Transverse colon (tissue), 4 donors: ENCODE measurements around the gene PANX3. TPM values are rescaled to one million over a fixed set of nuclear protein-coding genes. Genes with fewer than 3 reads are reported as not detected.

Experiments used
- DNase-seq: peaks from one replicate; pipeline ENCODE4 v3.0.0-alpha.2; 2019
- H3K27ac ChIP-seq, 4 donors: fragments of 200-600 bp; sonication (generic); 2 replicates each; pipeline ENCODE4 v1.5.1; 2016 to 2018; ENCODE audit warnings: inconsistent platforms in 4 of 4
- H3K27me3 ChIP-seq: fragments of 200-600 bp; sonication (generic); 2 replicates; pipeline ENCODE4 v1.5.1; 2017; ENCODE audit warnings: inconsistent platforms
- H3K36me3 ChIP-seq, 4 donors: fragments of 200-600 bp; sonication (generic); 2 replicates each; pipeline ENCODE4 v1.5.1; 2017 to 2019; ENCODE audit warnings: inconsistent platforms in 4 of 4
- H3K4me1 ChIP-seq, 4 donors: fragments of 200-600 bp; sonication (generic); 2 replicates each; pipeline ENCODE4 v1.5.1; 2017 to 2020; ENCODE audit warnings: inconsistent platforms in 4 of 4
- H3K4me3 ChIP-seq, 4 donors: fragments of 200-600 bp; sonication (generic); 1 replicate in 1 of 4; 2 replicates in 3 of 4; pipeline versions ENCODE4 v1.5.1 to v1.6.1; 2017 to 2019; ENCODE audit warnings: inconsistent platforms in 4 of 4
- H3K9me3 ChIP-seq, 2 donors: fragments of 200-600 bp; sonication (generic); 2 replicates each; pipeline ENCODE4 v1.5.1; 2017 to 2019; ENCODE audit warnings: inconsistent platforms in 2 of 2
- EP300 ChIP-seq: sonication (generic); formaldehyde crosslinking; IDR thresholded peaks from one replicate; pipeline ENCODE4 v1.6.1; 2017; ENCODE audit warnings: antibody characterized with exemption, low read depth
- POLR2A ChIP-seq: fragments of 450-650 bp; IDR thresholded peaks from one replicate; pipeline ENCODE4 v1.6.1; 2016; ENCODE audit warnings: antibody characterized with exemption, mild to moderate bottlenecking, moderate library complexity
- POLR2AphosphoS5 ChIP-seq, 3 donors: sonication (generic); formaldehyde crosslinking; IDR thresholded peaks; one replicate each; pipeline ENCODE4 v1.6.1; 2016; ENCODE audit warnings: antibody characterized with exemption in 3 of 3
- WGBS, 2 donors: methylation state at CpG; one replicate each; pipeline ENCODE4 v1.1.5; 2018; ENCODE audit warnings: low coverage in 1 of 2; 5-methylcytosine and 5-hydroxymethylcytosine counted together
- in situ Hi-C, 4 donors: fragments of 200-750 bp; cut with MboI; loops; one replicate each; pipeline versions ENCODE4 v1.15.0 to v1.15.1; 2017; ENCODE audit warnings: low sequenced_read_pairs in 3 of 4, low pct_ligation_motif_present in 1 of 4, low pct_unique_long_range_greater_than_20kb in 1 of 4
- intact Hi-C: fragments of 100-400 bp; cut with DNase I; formaldehyde crosslinking; loops from one replicate; pipeline ENCODE4 v1.15.1; 2023; ENCODE audit warnings: low total_unique reads
- total RNA-seq, 4 donors: library from RNA; depleted of rRNA; stranded (reverse); fragments of >200 nt; gene quantifications; one replicate each; pipeline ENCODE4 v1.1.0, GENCODE V29; 2016
- TF ChIP-seq, protein P1 (sequence below), 5 experiments: fragments of 200-600 bp in 3 of 5; fragments of 450-650 bp in 2 of 5; sonication (generic) in 3 of 5; IDR thresholded peaks; 1 replicate in 2 of 5; 2 replicates in 3 of 5; pipeline ENCODE4 v1.5.1; 2016 to 2017; ENCODE audit warnings: antibody characterized with exemption in 5 of 5, inconsistent platforms in 3 of 5, mild to moderate bottlenecking in 2 of 5, moderate library complexity in 1 of 5

The PANX3 gene
- total RNA-seq, 4 donors from 2014 or later, result 0.41 TPM; not detected in 3

DNA sequence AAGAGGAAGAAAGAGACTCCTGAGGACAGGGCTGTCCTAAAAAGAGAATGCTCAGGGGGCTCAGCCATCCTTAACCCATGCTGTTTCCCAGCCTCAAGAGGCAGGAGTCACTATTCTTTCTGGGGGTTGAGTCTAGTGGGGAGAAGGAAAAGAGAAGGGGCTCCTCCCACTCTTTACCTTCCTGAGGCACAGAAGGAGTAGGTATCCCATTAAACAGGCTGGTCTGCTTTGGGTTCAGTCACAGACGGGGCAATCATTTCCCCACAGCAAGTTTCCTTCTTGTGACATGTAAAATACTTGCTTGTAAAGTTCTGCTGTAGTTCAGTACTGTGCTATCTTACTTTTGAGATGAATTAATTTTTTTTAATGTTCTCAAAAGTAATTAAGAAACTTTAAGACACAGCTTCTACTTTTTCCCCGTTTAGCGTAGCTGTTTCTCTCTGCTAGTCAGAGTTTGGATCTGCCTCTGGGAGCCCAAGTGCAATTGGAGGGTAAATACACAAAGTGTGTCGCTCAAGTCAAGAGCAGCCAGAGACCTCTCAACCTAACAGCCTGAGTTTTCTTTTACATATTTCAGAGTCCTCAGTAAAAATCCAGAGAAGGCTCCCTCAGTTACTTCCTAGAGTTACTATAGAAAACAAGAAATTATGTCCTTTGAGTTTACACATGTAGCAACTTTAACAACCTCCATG is 26.4 kb upstream of the PANX3 start:
- in situ Hi-C loops (loop anchor here in 3 of 4 donors (5.0 to 25.0 kb wide), 3 partner anchors 168 to 523 kb away; no protein-coding TSS in a partner anchor), intact Hi-C loops (loop anchor here (10.0 kb wide), 1 partner anchor 510 kb away; no protein-coding TSS in a partner anchor)

DNA sequence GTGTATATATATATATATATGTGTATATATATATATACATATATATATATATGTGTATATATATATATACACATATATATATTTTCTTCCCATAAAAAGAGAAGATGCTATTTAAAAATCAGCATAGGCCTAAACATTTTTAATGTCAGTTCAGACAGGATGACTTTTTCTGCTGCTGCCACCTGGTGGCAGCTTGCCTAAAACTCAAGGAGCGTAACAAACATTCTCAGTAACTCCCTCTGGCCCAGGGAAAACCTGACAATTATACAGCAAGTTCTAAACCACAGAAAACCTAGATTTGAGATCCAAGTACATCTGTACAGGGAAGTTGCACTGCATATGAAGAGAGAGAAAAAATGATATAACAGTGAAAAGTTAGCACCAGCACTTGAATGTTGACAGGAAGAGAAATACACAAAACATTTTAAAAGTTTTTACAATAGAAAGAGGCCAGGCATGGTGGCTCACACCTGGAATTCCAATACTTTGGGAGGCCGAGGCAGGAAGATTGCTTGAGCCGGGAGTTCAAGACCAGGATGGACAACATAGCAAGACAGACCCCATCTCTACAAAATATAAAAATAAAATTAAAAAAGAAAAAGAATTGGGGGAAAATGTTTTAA is 24.9 kb upstream of the PANX3 start:
- TF ChIP-seq, protein P1, sequence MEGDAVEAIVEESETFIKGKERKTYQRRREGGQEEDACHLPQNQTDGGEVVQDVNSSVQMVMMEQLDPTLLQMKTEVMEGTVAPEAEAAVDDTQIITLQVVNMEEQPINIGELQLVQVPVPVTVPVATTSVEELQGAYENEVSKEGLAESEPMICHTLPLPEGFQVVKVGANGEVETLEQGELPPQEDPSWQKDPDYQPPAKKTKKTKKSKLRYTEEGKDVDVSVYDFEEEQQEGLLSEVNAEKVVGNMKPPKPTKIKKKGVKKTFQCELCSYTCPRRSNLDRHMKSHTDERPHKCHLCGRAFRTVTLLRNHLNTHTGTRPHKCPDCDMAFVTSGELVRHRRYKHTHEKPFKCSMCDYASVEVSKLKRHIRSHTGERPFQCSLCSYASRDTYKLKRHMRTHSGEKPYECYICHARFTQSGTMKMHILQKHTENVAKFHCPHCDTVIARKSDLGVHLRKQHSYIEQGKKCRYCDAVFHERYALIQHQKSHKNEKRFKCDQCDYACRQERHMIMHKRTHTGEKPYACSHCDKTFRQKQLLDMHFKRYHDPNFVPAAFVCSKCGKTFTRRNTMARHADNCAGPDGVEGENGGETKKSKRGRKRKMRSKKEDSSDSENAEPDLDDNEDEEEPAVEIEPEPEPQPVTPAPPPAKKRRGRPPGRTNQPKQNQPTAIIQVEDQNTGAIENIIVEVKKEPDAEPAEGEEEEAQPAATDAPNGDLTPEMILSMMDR (IDR thresholded peaks at IDR 0.05), result peak; percentile 42 to 58 (median 53)
- TF ChIP-seq POLR2A, result no peak
- TF ChIP-seq EP300, result no peak
- no peak for TF ChIP-seq POLR2AphosphoS5 (IDR thresholded peaks at IDR 0.05)
- in situ Hi-C loops (loop anchor here in 3 of 4 donors (5.0 to 25.0 kb wide), 3 partner anchors 169 to 524 kb away; no protein-coding TSS in a partner anchor), intact Hi-C loops (loop anchor here (10.0 kb wide), 1 partner anchor 512 kb away; no protein-coding TSS in a partner anchor)
- no peak overlapping the region for H3K4me3 ChIP-seq
- 36 to 53% methylated on average over 2 to 3 of the region's 3 CpGs for WGBS, 2 donors
- DNase-seq, result peak; percentile 44
- H3K27ac ChIP-seq, result no peak overlapping the region
- no peaks in the 10 kb centered on the region for H3K36me3 ChIP-seq
- H3K27me3 ChIP-seq, result peaks cover 60% of the 10 kb centered on the region
- H3K9me3 ChIP-seq, result no peaks in the 10 kb centered on the region
- H3K4me1 ChIP-seq, result peaks cover 0 to 12% (median 6%) of the 10 kb centered on the region in 4 donors

More for the DNA sequence above, 26.4 kb upstream of the PANX3 start:
- TF ChIP-seq POLR2A (no peak), POLR2AphosphoS5 (IDR thresholded peaks at IDR 0.05) (no peak), EP300 (no peak)
- TF ChIP-seq, protein P1 (IDR thresholded peaks at IDR 0.05), result no peak
- Histone ChIP-seq H3K36me3 (no peaks in the 10 kb centered on the region), H3K4me3 (no peak overlapping the region), H3K4me1 (peaks cover 0 to 12% (median 6%) of the 10 kb centered on the region in 4 donors), H3K27ac (no peak overlapping the region), H3K9me3 (no peaks in the 10 kb centered on the region), H3K27me3 (peaks cover 56% of the 10 kb centered on the region)
- DNase-seq, result no peak
- 45 to 51% methylated on average over 3 to 4 of the region's 4 CpGs for WGBS, 2 donors

DNA sequence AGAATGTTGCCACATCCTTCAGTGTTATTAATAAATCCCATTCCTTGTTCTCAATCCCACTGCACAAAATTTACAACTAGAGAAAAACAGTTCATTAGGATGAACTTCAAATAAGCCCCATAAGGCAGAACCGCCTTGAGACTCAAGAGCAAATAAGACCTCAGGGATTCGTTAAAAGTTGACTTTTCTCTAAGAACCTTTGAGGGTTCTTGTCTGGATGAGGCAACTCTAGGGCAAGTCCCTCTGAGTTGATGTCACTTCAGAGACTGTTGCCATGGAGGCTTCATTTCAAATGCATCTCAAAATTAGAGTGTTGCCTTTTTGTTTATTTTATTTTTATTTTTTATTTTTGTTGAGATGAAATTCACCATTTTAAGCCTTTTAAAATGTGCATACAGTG is 19.8 kb upstream of the PANX3 start:
- intact Hi-C loops (no loop called here), in situ Hi-C loops (loop anchor here in 3 of 4 donors (25.0 kb wide), 1 partner anchor 529 kb away; no protein-coding TSS in a partner anchor)
- peaks cover 50% of the 10 kb centered on the region for H3K27me3 ChIP-seq
- 60 to 79% methylated on average over 1 to 2 of the region's 2 CpGs for WGBS, 2 donors
- H3K27ac ChIP-seq, result no peak overlapping the region
- no peaks in the 10 kb centered on the region for H3K36me3 ChIP-seq
- H3K4me1 ChIP-seq, result no peaks in the 10 kb centered on the region
- no peak for DNase-seq
- no peak overlapping the region for H3K4me3 ChIP-seq
- H3K9me3 ChIP-seq, result no peaks in the 10 kb centered on the region
- TF ChIP-seq POLR2AphosphoS5 (IDR thresholded peaks at IDR 0.05), result no peak
- no peak for TF ChIP-seq POLR2A
- TF ChIP-seq EP300, result no peak
- TF ChIP-seq, protein P1 (IDR thresholded peaks at IDR 0.05), result no peak

DNA sequence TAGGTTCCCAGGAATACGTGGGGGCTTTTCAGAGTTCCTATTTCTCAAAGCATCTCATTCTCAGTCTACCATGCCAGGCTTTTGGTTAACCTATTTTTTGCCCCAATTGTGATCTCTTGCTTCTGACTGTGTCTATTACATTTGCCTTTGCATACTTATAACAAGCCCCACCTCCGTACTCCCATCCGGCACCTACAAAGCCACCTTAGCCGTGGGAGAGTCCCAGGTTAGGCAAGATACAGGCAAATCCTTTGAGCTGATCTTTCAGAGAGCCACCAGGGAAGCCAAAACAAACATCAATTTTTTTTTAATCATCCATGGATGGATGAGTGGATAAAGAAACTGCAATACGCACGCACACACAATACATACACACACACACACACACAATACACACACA is 18.6 kb upstream of the PANX3 start:
- intact Hi-C loops (no loop called here), in situ Hi-C loops (loop anchor here in 3 of 4 donors (25.0 kb wide), 1 partner anchor 530 kb away; no protein-coding TSS in a partner anchor)
- DNase-seq, result no peak
- H3K27ac ChIP-seq, result no peak overlapping the region
- TF ChIP-seq POLR2A (no peak), POLR2AphosphoS5 (IDR thresholded peaks at IDR 0.05) (no peak), EP300 (no peak)
- TF ChIP-seq, protein P1 (IDR thresholded peaks at IDR 0.05), result no peak
- H3K4me1 ChIP-seq, result no peaks in the 10 kb centered on the region
- 57 to 73% methylated on average over 3 to 6 of the region's 6 CpGs for WGBS, 2 donors
- no peaks in the 10 kb centered on the region for H3K36me3 ChIP-seq
- peaks cover 43% of the 10 kb centered on the region for H3K27me3 ChIP-seq
- no peaks in the 10 kb centered on the region for H3K9me3 ChIP-seq
- H3K4me3 ChIP-seq, result no peak overlapping the region
